GM12873 (cell line): ENCODE results near the gene SORCS2.

Experiments used
- CTCF ChIP-seq: IDR thresholded peaks from 2 replicates; pipeline ENCODE4 v1.5.1; 2012; ENCODE audit warnings: low read depth, mild to moderate bottlenecking, moderate library complexity, low read length, control low read depth; ENCODE audit not compliant: insufficient read depth; ENCODE audit errors: missing control alignments

Gene SORCS2

GRCh38 chr4:7689773-7690693 lies 497.7 kb downstream of the SORCS2 start:
- no peak for TF ChIP-seq CTCF

- no peak for TF ChIP-seq CTCF
Observed at GRCh38 chr4:7691061-7691460, 498.7 kb downstream of the SORCS2 start.

GRCh38 chr4:7691982-7692381 lies 499.6 kb downstream of the SORCS2 start:
- TF ChIP-seq CTCF: no peak

GRCh38 chr4:7692451-7693236 lies 500.3 kb downstream of the SORCS2 start:
- no peak for TF ChIP-seq CTCF

- no peak for TF ChIP-seq CTCF
Observed at GRCh38 chr4:7693237-7693608, 500.9 kb downstream of the SORCS2 start.

GRCh38 chr4:7693711-7694110 lies 501.4 kb downstream of the SORCS2 start:
- no peak for TF ChIP-seq CTCF

- TF ChIP-seq CTCF: no peak
Observed at GRCh38 chr4:7694324-7694723, 502.0 kb downstream of the SORCS2 start.
